Endothelial cell of umbilical vein (primary cell): ENCODE measurements around the gene PNLIPRP1. TPM values are rescaled to one million over a fixed set of nuclear protein-coding genes. Genes with fewer than 3 reads are reported as not detected.

Experiments used
- BruUV-seq: library from RNA; stranded (reverse); fragments of 400-500 nt; replicated peaks from 2 replicates; lab custom pipeline; 2021; lab: Mats Ljungman, UMichigan
- CTCF ChIA-PET: fragments of 300-600, 350-600 bp; sonication (Branson Sonifier 250); formaldehyde crosslinking; loops from one replicate; lab custom pipeline; 2021; ENCODE audit warnings: antibody characterized with exemption, inconsistent platforms; lab: Charles Lee
- POLR2A ChIA-PET: fragments of 300-600, 350-600 bp; sonication (Branson Sonifier 250); formaldehyde crosslinking; loops from one replicate; lab custom pipeline; 2021; ENCODE audit warnings: antibody characterized with exemption, inconsistent platforms; lab: Charles Lee
- DNase-seq: peaks from one replicate; pipeline ENCODE4 v3.0.0-alpha.2; 2011; ENCODE audit warnings: low read depth, low spot score
- FAIRE-seq: peaks from 2 replicates; lab custom pipeline; 2011; peaks lifted over from hg19 to GRCh38; lab: Jason Lieb, UNC
- H2AFZ ChIP-seq: 2 replicates; pipeline ENCODE4 v1.6.0; 2012; ENCODE audit warnings: low read depth, low read length, control low read depth, inconsistent platforms
- H3K27ac ChIP-seq: 2 replicates; pipeline ENCODE4 v1.5.1; 2011; ENCODE audit warnings: low read depth, mild to moderate bottlenecking, control low read depth, low read length, moderate library complexity; ENCODE audit not compliant: insufficient read depth
- H3K27me3 ChIP-seq, 2 experiments: 2 replicates each; pipeline versions ENCODE4 v1.6.0 to v1.6.1; 2011; ENCODE audit warnings: low read length in 2 of 2, mixed read lengths in 1 of 2; ENCODE audit not compliant: control insufficient read depth in 2 of 2, insufficient read depth in 2 of 2
- H3K36me3 ChIP-seq, 2 experiments: 2 replicates in 1 of 2; 3 replicates in 1 of 2; pipeline ENCODE4 v1.5.1; 2011; ENCODE audit warnings: low read length in 2 of 2, mild to moderate bottlenecking in 1 of 2, moderate library complexity in 1 of 2; ENCODE audit not compliant: control insufficient read depth in 2 of 2, insufficient read depth in 2 of 2; ENCODE audit errors: extremely low read depth in 1 of 2
- H3K4me1 ChIP-seq: 3 replicates; pipeline ENCODE4 v1.5.1; 2011; ENCODE audit warnings: mild to moderate bottlenecking, low read length; ENCODE audit not compliant: control insufficient read depth, insufficient read depth; ENCODE audit errors: extremely low read depth
- H3K4me2 ChIP-seq: 2 replicates; pipeline ENCODE4 v1.6.1; 2011; ENCODE audit warnings: low read length, control low read depth, mixed read lengths; ENCODE audit not compliant: insufficient read depth
- H3K4me3 ChIP-seq, 3 experiments: fragments of 200-600 bp in 1 of 3; sonication (generic), shearing (Covaris generic) in 1 of 3; replicated peaks in 1 of 3; 2 replicates each; pipeline ENCODE4 v1.5.1; 2011 to 2016; ENCODE audit warnings: control low read depth in 3 of 3, low read length in 3 of 3, mild to moderate bottlenecking in 2 of 3, inconsistent platforms in 1 of 3, low read depth in 1 of 3, moderate library complexity in 1 of 3; ENCODE audit not compliant: insufficient read depth in 1 of 3
- H3K79me2 ChIP-seq: 2 replicates; pipeline ENCODE4 v1.6.0; 2012; ENCODE audit warnings: low read length, inconsistent platforms; ENCODE audit not compliant: control insufficient read depth, insufficient read depth
- H3K9ac ChIP-seq: replicated peaks from 2 replicates; pipeline ENCODE3; 2011; ENCODE audit warnings: low read length, control low read depth; ENCODE audit not compliant: insufficient read depth; ENCODE audit errors: extremely low read depth
- H3K9me1 ChIP-seq: replicated peaks from 3 replicates; pipeline ENCODE4 v1.6.0; 2011; ENCODE audit warnings: mild to moderate bottlenecking, low read length; ENCODE audit not compliant: control insufficient read depth, insufficient read depth; ENCODE audit errors: extremely low read depth
- H3K9me3 ChIP-seq: replicated peaks from 2 replicates; pipeline ENCODE4 v1.5.1; 2012; ENCODE audit warnings: low read length, inconsistent platforms; ENCODE audit not compliant: control insufficient read depth, insufficient read depth
- H4K20me1 ChIP-seq: replicated peaks from 2 replicates; pipeline ENCODE3; 2011; ENCODE audit warnings: mild to moderate bottlenecking, low read length; ENCODE audit not compliant: control insufficient read depth, insufficient read depth; ENCODE audit errors: extremely low read depth
- EZH2 ChIP-seq: IDR thresholded peaks from 2 replicates; pipeline ENCODE4 v1.6.1; 2012; ENCODE audit warnings: borderline replicate concordance, low read depth, mild to moderate bottlenecking, moderate library complexity, low read length, inconsistent platforms; ENCODE audit not compliant: severe bottlenecking
- FOS ChIP-seq: IDR thresholded peaks from 2 replicates; pipeline ENCODE4 v1.6.1; 2011; ENCODE audit warnings: mild to moderate bottlenecking, low read length, moderate library complexity, borderline replicate concordance; ENCODE audit not compliant: insufficient read depth
- GATA2 ChIP-seq: IDR thresholded peaks from 2 replicates; pipeline ENCODE4 v1.7.0; 2011; ENCODE audit warnings: low read depth, mild to moderate bottlenecking, moderate library complexity, mixed read lengths, low read length; ENCODE audit not compliant: insufficient read length, insufficient read depth
- JUN ChIP-seq: IDR thresholded peaks from 2 replicates; pipeline ENCODE4 v1.6.1; 2011; ENCODE audit warnings: borderline replicate concordance, low read depth; ENCODE audit not compliant: insufficient read length, insufficient read depth
- MYC ChIP-seq: IDR thresholded peaks from one replicate; pipeline ENCODE4 v1.6.1; 2011; ENCODE audit warnings: mild to moderate bottlenecking, low read depth, low read length
- POLR2A ChIP-seq: IDR thresholded peaks from 2 replicates; pipeline ENCODE4 v1.6.1; 2012; ENCODE audit warnings: low read depth, mild to moderate bottlenecking, control low read depth, low read length
- POLR2AphosphoS5 ChIP-seq: IDR thresholded peaks from 2 replicates; pipeline ENCODE4 v1.6.1; 2012; ENCODE audit warnings: low read depth, mild to moderate bottlenecking, control low read depth, low read length, moderate library complexity; ENCODE audit not compliant: insufficient read depth
- dilution Hi-C: fragments of 300-500 bp; cut with MboI; formaldehyde crosslinking; loops from one replicate; pipeline ENCODE4 v1.15.0; 2019; ENCODE audit warnings: low sequenced_read_pairs; ENCODE audit not compliant: extremely low pct_ligation_motif_present
- intact Hi-C: fragments of 100-400 bp; cut with micrococcal nuclease; formaldehyde crosslinking; loops from one replicate; pipeline ENCODE4 v1.10.0; 2022
- polyA plus RNA-seq, 4 experiments: library from polyadenylated mRNA; depleted of rRNA in 3 of 4; stranded (reverse) in 3 of 4; unstranded in 1 of 4; fragments of >200 nt; gene quantifications; 2 replicates each; pipeline versions ENCODE4 v1.2.1 to v1.2.3, GENCODE V29; 2011 to 2012; ENCODE audit warnings: missing spikeins in 1 of 4
- total RNA-seq: library from RNA; stranded (reverse); gene quantifications from 2 replicates; pipeline ENCODE4 v1.2.3, GENCODE V29; 2021
- TF ChIP-seq, protein P1 (sequence below), 2 donors: IDR thresholded peaks; 1 replicate in 1 of 2; 2 replicates in 1 of 2; pipeline ENCODE4 v1.5.1; 2011; ENCODE audit warnings: low read length in 2 of 2, mild to moderate bottlenecking in 2 of 2, moderate library complexity in 2 of 2, control low read depth in 1 of 2, inconsistent platforms in 1 of 2, low read depth in 1 of 2; ENCODE audit not compliant: insufficient read depth in 1 of 2; ENCODE audit errors: extremely low read depth in 1 of 2
- TF ChIP-seq, protein P2 (sequence below): IDR thresholded peaks from 2 replicates; pipeline ENCODE4 v1.6.1; 2011; ENCODE audit not compliant: insufficient read depth, insufficient read length

The PNLIPRP1 gene
- total and polyA plus RNA-seq, 2 donors (not counting 3 experiments of a cell fraction or from before 2014, with no cell fraction given): not detected

DNA sequence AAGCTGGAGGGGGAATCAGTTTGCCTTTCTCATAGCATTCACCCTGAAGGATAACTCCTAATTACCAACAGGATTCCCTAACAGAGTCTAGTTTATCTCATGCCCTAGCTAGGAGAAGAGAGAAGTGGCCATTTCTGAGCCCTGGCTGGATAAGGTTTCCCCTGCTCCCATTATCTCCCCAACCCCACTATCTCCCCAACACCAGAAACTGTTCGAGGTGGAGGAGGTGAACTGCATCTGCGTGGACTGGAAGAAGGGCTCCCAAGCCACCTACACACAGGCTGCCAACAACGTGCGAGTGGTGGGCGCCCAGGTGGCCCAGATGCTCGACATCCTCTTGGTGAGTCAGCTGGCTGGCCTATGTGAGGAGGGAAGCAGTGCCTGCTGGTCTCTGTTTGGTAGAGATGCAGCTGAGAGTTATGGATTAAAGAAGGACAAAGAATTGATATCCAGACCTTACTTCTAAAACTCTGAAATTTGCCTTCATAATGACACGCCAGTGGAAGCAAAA is 3.8 kb downstream of the PNLIPRP1 start:
- no TSS peak for BruUV-seq
- ChIA-PET POLR2A (no interaction called here), CTCF (no interaction called here)
- Histone ChIP-seq H4K20me1 (no peaks in the 10 kb centered on the region), H3K79me2 (no peaks in the 10 kb centered on the region), H3K27me3 (no peaks in the 10 kb centered on the region), H3K9ac (no peak overlapping the region), H3K4me2 (no peak overlapping the region), H2AFZ (no peak overlapping the region), H3K9me1 (no peaks in the 10 kb centered on the region), H3K9me3 (no peaks in the 10 kb centered on the region), H3K36me3 (no peaks in the 10 kb centered on the region), H3K27ac (no peak overlapping the region), H3K4me1 (no peaks in the 10 kb centered on the region), H3K4me3 (no peak overlapping the region)
- dilution Hi-C loops: no loop called here
- intact Hi-C loops: no loop called here
- FAIRE-seq (no peak), DNase-seq (no peak)
- TF ChIP-seq POLR2A: no peak
- TF ChIP-seq, protein P1, sequence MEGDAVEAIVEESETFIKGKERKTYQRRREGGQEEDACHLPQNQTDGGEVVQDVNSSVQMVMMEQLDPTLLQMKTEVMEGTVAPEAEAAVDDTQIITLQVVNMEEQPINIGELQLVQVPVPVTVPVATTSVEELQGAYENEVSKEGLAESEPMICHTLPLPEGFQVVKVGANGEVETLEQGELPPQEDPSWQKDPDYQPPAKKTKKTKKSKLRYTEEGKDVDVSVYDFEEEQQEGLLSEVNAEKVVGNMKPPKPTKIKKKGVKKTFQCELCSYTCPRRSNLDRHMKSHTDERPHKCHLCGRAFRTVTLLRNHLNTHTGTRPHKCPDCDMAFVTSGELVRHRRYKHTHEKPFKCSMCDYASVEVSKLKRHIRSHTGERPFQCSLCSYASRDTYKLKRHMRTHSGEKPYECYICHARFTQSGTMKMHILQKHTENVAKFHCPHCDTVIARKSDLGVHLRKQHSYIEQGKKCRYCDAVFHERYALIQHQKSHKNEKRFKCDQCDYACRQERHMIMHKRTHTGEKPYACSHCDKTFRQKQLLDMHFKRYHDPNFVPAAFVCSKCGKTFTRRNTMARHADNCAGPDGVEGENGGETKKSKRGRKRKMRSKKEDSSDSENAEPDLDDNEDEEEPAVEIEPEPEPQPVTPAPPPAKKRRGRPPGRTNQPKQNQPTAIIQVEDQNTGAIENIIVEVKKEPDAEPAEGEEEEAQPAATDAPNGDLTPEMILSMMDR (IDR thresholded peaks at IDR 0.05; ENCODE audit: extremely low read depth in 1 of 2, insufficient read depth in 1 of 2, low read depth in 1 of 2, low read length in 2 of 2): no peak
- no peak for TF ChIP-seq EZH2
- TF ChIP-seq FOS: no peak
- no peak for TF ChIP-seq GATA2
- TF ChIP-seq MYC: no peak
- TF ChIP-seq POLR2AphosphoS5: no peak
- TF ChIP-seq, protein P2, sequence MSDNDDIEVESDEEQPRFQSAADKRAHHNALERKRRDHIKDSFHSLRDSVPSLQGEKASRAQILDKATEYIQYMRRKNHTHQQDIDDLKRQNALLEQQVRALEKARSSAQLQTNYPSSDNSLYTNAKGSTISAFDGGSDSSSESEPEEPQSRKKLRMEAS: no peak
- no peak for TF ChIP-seq JUN
